Activated T-helper 1 cell treated with Interleukin-2 at 50 U/mL for 16 hours (primary cell): ENCODE results near the gene CPA2.
A peak's percentile ranks its signal among the peaks of the same experiment; 100 is the strongest.
"Not testable (repeated sequence)": the region's sequence is repeated elsewhere in the genome, so short reads cannot be mapped to it uniquely, and the experiment has no call there.

Experiments used
- DNase-seq: peaks from one replicate; pipeline ENCODE4 v3.0.0-alpha.2; 2020; ENCODE audit warnings: low read depth

The CPA2 gene

GRCh38 chr7:130266258-130266960 is at the start of gene CPA2:
Gene CPA2, plus strand, starts transcription at chr7:130266863. Its CDS starts 19 bp downstream, at chr7:130266882.
- DNase-seq: no peak

- DNase-seq: no peak
Observed at GRCh38 chr7:130218806-130219620, 47.6 kb upstream of the CPA2 start.

- no peak for DNase-seq
Observed at GRCh38 chr7:130219871-130220270, 46.8 kb upstream of the CPA2 start.

- no peak for DNase-seq
Observed at GRCh38 chr7:130221746-130222145, 44.9 kb upstream of the CPA2 start.

GRCh38 chr7:130223646-130224045 is 43.0 kb upstream of the CPA2 start:
- DNase-seq: no peak

GRCh38 chr7:130224210-130224609 is 42.5 kb upstream of the CPA2 start:
- DNase-seq: no peak

- DNase-seq: not testable (repeated sequence)
Observed at GRCh38 chr7:130224923-130225322, 41.7 kb upstream of the CPA2 start.

GRCh38 chr7:130226333-130226732 is 40.3 kb upstream of the CPA2 start:
- DNase-seq: no peak

- DNase-seq: no peak
Observed at GRCh38 chr7:130227883-130228575, 38.6 kb upstream of the CPA2 start.

- DNase-seq: no peak
Observed at GRCh38 chr7:130228840-130229502, 37.7 kb upstream of the CPA2 start.

- not testable (repeated sequence) for DNase-seq
Observed at GRCh38 chr7:130229981-130230380, 36.7 kb upstream of the CPA2 start.

- DNase-seq: no peak
Observed at GRCh38 chr7:130231792-130232191, 34.9 kb upstream of the CPA2 start.

GRCh38 chr7:130232209-130232608 is 34.5 kb upstream of the CPA2 start:
- DNase-seq: no peak

- DNase-seq: no peak
Observed at GRCh38 chr7:130234078-130234477, 32.6 kb upstream of the CPA2 start.

- not testable (repeated sequence) for DNase-seq
Observed at GRCh38 chr7:130236361-130236760, 30.3 kb upstream of the CPA2 start.

- DNase-seq: no peak
Observed at GRCh38 chr7:130240240-130240639, 26.4 kb upstream of the CPA2 start.

GRCh38 chr7:130242198-130243014 is 24.3 kb upstream of the CPA2 start:
- DNase-seq: peak; percentile 5

- DNase-seq: not testable (repeated sequence)
Observed at GRCh38 chr7:130243486-130243885, 23.2 kb upstream of the CPA2 start.

GRCh38 chr7:130246491-130246890 is 20.2 kb upstream of the CPA2 start:
- not testable (repeated sequence) for DNase-seq

- not testable (repeated sequence) for DNase-seq
Observed at GRCh38 chr7:130248842-130249241, 17.8 kb upstream of the CPA2 start.

- not testable (repeated sequence) for DNase-seq
Observed at GRCh38 chr7:130249626-130250025, 17.0 kb upstream of the CPA2 start.
